Suprapubic skin (tissue), 4 donors: ENCODE data around the gene CDH4. TPM values are rescaled to one million over a fixed set of nuclear protein-coding genes. Genes with fewer than 3 reads are reported as not detected.

ENCODE experiments used
- DNase-seq, 2 donors: peaks; one replicate each; pipeline ENCODE4 v3.0.0-alpha.2; 2019; ENCODE audit warnings: low spot score in 2 of 2
- H3K27ac ChIP-seq: fragments of 200-600 bp; sonication (generic); one replicate; pipeline ENCODE4 v1.5.1; 2019
- H3K27me3 ChIP-seq: fragments of 200-600 bp; sonication (generic); one replicate; pipeline ENCODE4 v1.5.1; 2019
- H3K36me3 ChIP-seq: fragments of 200-600 bp; sonication (generic); one replicate; pipeline ENCODE4 v1.5.1; 2019
- H3K4me1 ChIP-seq: fragments of 200-600 bp; sonication (generic); one replicate; pipeline ENCODE4 v1.5.1; 2019
- H3K4me3 ChIP-seq: fragments of 200-600 bp; sonication (generic); one replicate; pipeline ENCODE4 v1.5.1; 2019; ENCODE audit warnings: mild to moderate bottlenecking
- H3K9me3 ChIP-seq: fragments of 200-600 bp; sonication (generic); one replicate; pipeline ENCODE4 v1.5.1; 2019
- EP300 ChIP-seq: sonication (generic); formaldehyde crosslinking; IDR thresholded peaks from one replicate; pipeline ENCODE4 v1.6.1; 2017; ENCODE audit warnings: antibody characterized with exemption
- POLR2A ChIP-seq, 2 donors: fragments of 450-650 bp; IDR thresholded peaks; one replicate each; pipeline ENCODE4 v1.6.1; 2017; ENCODE audit warnings: antibody characterized with exemption in 2 of 2, mild to moderate bottlenecking in 2 of 2, moderate library complexity in 2 of 2
- POLR2AphosphoS5 ChIP-seq, 3 donors: sonication (generic); formaldehyde crosslinking; IDR thresholded peaks; one replicate each; pipeline ENCODE4 v1.6.1; 2017; ENCODE audit warnings: antibody characterized with exemption in 3 of 3
- WGBS: methylation state at CpG from one replicate; pipeline ENCODE4 v1.1.5; 2018; 5-methylcytosine and 5-hydroxymethylcytosine counted together
- total RNA-seq, 4 donors: library from RNA; depleted of rRNA; stranded (reverse); fragments of >200 nt; gene quantifications; one replicate each; pipeline ENCODE4 v1.1.0, GENCODE V29; 2016
- TF ChIP-seq, protein P1 (sequence below), 2 donors: fragments of 200-600 bp in 1 of 2; fragments of 450-650 bp in 1 of 2; sonication (generic) in 1 of 2; IDR thresholded peaks; one replicate each; pipeline ENCODE4 v1.5.1; 2016 to 2019; ENCODE audit warnings: antibody characterized with exemption in 2 of 2, mild to moderate bottlenecking in 1 of 2, moderate library complexity in 1 of 2

Gene CDH4
- total RNA-seq, 4 donors from 2014 or later: 0.91 to 5.9 (median 2.6) TPM

DNA sequence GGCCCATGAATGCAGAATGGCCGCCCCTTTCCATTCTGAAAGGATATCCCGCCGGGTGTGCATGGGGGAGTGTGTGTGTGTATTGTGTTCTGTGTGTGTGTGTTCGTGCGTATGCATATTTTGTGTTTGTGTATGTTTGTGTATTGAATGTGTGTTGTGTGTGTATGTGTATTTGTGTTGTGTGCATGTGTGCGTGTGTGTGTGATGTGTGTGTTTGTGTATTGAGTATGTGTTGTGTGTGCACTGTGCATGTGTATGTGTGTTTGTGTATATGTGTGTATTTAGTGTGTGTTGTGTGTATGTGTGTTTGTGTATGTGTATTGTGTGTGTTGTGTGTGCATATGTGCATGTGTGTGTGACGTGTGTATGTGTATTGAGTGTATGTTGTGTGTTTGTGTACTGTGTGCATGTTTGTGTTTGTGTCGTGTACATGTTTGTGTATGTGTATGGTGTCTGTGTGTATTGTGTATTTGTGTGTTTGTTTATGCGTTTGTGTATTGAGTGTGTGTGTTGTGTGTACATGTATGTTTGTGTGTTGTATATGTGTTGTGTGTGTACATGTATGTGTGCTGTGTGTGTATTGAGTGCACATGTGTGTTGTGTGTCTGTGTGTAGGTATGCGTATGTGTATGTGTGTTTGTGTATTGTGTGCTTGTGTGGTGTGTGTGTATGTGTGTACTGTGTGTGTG is 587.3 kb downstream of the CDH4 start:
- DNase-seq: no peak
- WGBS: 82% methylated on average over 10 of the region's 10 CpGs

DNA sequence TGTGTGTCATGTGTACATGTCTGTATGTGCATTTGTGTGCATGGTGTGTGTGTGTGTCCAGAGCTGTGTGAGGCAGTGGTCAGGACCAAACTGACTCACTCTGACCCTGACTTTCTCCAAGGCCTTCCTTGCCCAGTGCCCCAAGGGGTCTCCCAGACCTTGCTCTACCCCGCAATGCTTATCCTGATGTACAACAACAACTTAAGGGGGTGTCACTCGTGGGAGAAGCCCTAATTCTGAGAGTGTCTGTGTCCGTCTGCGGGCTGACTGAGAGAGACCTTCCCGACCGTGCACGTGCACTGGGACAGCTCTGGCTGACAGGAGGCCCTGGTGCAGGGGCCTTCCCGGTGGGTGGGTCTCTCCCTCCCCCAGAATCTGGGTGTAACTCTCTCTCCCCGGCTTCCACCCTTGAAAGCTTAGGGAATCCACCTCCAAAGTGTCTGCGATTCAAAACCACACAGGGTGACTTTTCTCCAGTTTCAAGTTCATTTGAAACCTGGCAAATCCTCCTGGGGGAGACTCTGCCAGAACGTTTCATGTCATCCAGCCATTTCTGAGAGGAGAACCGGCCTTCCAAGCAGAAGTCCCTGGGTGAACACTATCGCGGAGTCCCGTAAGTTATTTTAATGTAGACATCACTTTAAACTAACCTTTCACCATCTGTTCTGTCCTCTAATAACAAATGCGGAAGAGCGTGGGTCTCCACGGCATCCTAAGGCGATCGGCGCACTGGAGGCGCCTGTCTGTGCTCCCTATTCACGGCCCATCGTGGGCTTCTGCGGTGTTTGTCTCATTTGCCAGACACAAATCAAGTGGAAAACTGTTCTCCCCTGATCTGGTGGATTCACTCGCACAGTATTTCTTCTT is 588.1 kb downstream of the CDH4 start:
- no peak overlapping the region for H3K4me3 ChIP-seq
- DNase-seq: no peak
- peaks cover 29% of the 10 kb centered on the region for H3K27me3 ChIP-seq
- TF ChIP-seq EP300 (no peak), POLR2A (IDR thresholded peaks at IDR 0.05) (no peak), POLR2AphosphoS5 (IDR thresholded peaks at IDR 0.05) (no peak)
- TF ChIP-seq, protein P1, sequence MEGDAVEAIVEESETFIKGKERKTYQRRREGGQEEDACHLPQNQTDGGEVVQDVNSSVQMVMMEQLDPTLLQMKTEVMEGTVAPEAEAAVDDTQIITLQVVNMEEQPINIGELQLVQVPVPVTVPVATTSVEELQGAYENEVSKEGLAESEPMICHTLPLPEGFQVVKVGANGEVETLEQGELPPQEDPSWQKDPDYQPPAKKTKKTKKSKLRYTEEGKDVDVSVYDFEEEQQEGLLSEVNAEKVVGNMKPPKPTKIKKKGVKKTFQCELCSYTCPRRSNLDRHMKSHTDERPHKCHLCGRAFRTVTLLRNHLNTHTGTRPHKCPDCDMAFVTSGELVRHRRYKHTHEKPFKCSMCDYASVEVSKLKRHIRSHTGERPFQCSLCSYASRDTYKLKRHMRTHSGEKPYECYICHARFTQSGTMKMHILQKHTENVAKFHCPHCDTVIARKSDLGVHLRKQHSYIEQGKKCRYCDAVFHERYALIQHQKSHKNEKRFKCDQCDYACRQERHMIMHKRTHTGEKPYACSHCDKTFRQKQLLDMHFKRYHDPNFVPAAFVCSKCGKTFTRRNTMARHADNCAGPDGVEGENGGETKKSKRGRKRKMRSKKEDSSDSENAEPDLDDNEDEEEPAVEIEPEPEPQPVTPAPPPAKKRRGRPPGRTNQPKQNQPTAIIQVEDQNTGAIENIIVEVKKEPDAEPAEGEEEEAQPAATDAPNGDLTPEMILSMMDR (IDR thresholded peaks at IDR 0.05): no peak
- H3K36me3 ChIP-seq: no peaks in the 10 kb centered on the region
- H3K4me1 ChIP-seq: no peaks in the 10 kb centered on the region
- H3K27ac ChIP-seq: no peak overlapping the region
- no peaks in the 10 kb centered on the region for H3K9me3 ChIP-seq
- 74% methylated on average over 18 of the region's 26 CpGs for WGBS

More for the DNA sequence above, 587.3 kb downstream of the CDH4 start:
- H3K4me1 ChIP-seq: no peaks in the 10 kb centered on the region
- no peaks in the 10 kb centered on the region for H3K36me3 ChIP-seq
- H3K27ac ChIP-seq: no peak overlapping the region
- H3K9me3 ChIP-seq: no peaks in the 10 kb centered on the region
- peaks cover 22% of the 10 kb centered on the region for H3K27me3 ChIP-seq
- no peak for TF ChIP-seq EP300
- TF ChIP-seq POLR2A (IDR thresholded peaks at IDR 0.05): no peak
- no peak for TF ChIP-seq POLR2AphosphoS5 (IDR thresholded peaks at IDR 0.05)
- TF ChIP-seq, protein P1 (IDR thresholded peaks at IDR 0.05): no peak
- no peak overlapping the region for H3K4me3 ChIP-seq

DNA sequence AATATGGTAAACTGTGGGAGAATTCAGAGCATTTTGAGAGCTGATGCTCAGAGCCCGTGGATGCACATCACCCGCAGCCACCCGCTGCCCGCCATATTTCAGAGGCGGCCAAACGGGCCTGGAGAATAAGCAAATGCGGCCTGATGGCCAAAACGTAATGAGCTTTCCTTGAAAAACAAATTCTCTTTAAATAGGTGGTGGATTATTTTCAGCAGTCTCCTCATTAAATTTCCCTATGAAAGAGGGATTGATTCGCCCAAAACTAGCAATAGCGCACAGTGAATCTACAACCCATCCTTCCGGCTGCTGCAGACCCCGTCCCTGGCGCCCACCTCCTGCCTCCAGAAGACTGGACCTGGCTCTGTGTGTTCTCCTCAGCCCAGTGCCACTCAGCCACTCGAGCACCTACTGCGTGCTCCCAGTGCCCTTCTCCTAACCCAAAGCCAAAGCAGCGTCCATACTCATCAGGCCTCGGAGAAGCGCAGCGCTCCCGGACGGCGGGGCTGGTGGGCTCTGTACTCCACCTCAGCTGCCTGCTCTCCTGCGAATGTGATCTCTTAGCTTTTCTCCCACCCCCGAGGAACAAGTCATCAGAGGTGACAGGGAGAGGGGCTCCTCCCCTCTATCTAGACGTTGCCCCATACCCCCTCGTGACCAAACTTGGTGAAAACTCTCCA is 588.9 kb downstream of the CDH4 start:
- H3K36me3 ChIP-seq: no peaks in the 10 kb centered on the region
- H3K27ac ChIP-seq: no peak overlapping the region
- DNase-seq: no peak
- WGBS: 91% methylated on average over 17 of the region's 26 CpGs
- TF ChIP-seq, protein P1 (IDR thresholded peaks at IDR 0.05): no peak
- TF ChIP-seq POLR2AphosphoS5 (IDR thresholded peaks at IDR 0.05) (no peak), POLR2A (IDR thresholded peaks at IDR 0.05) (no peak), EP300 (no peak)
- H3K4me3 ChIP-seq: no peak overlapping the region
- no peaks in the 10 kb centered on the region for H3K9me3 ChIP-seq
- no peaks in the 10 kb centered on the region for H3K4me1 ChIP-seq
- peaks cover 31% of the 10 kb centered on the region for H3K27me3 ChIP-seq

DNA sequence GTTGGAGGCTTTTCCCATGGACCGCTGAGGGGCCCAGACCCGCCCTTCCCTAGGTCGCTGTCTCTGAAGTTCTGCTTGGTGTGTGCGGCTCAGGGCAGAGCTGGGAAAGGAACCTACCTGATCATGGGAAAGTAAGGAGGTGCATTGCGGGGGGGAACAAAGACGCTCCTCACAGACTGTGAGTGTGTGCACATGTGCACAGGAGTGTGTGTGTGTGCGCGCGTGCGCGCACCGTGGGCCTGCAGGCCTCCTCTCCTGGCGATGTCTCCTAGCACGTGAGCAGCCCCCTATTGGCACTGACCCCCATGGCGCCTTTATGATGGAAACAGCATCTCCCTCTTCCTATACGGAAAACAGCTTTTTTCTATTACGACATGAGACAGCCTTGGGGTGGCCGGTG is 589.5 kb downstream of the CDH4 start:
- Histone ChIP-seq H3K4me3 (no peak overlapping the region), H3K27me3 (peaks cover 31% of the 10 kb centered on the region), H3K27ac (no peak overlapping the region), H3K36me3 (no peaks in the 10 kb centered on the region), H3K4me1 (no peaks in the 10 kb centered on the region), H3K9me3 (no peaks in the 10 kb centered on the region)
- DNase-seq: no peak
- TF ChIP-seq POLR2A (IDR thresholded peaks at IDR 0.05): no peak
- TF ChIP-seq, protein P1 (IDR thresholded peaks at IDR 0.05): no peak
- no peak for TF ChIP-seq POLR2AphosphoS5 (IDR thresholded peaks at IDR 0.05)
- no peak for TF ChIP-seq EP300
- WGBS: 84% methylated on average over 18 of the region's 18 CpGs
